Activated T-cell treated with anti-CD3 and anti-CD28 coated beads for 1 hour (primary cell): ENCODE results near the gene CACNA1E.

ENCODE experiments used
- DNase-seq: peaks from one replicate; pipeline ENCODE4 v3.0.0-alpha.2; 2020; ENCODE audit warnings: low read depth

Gene CACNA1E

GRCh38 chr1:181587870-181588438 is 104.6 kb downstream of the CACNA1E start:
- no peak for DNase-seq

- no peak for DNase-seq
Measured at GRCh38 chr1:181588631-181589030, 105.3 kb downstream of the CACNA1E start.

GRCh38 chr1:181592255-181592859 is 109.0 kb downstream of the CACNA1E start:
- no peak for DNase-seq

GRCh38 chr1:181593042-181593441 is 109.7 kb downstream of the CACNA1E start:
- DNase-seq, result no peak

- DNase-seq, result no peak
Measured at GRCh38 chr1:181594553-181594952, 111.2 kb downstream of the CACNA1E start.

- no peak for DNase-seq
Measured at GRCh38 chr1:181595234-181595633, 111.9 kb downstream of the CACNA1E start.

- no peak for DNase-seq
Measured at GRCh38 chr1:181601186-181601950, 118.1 kb downstream of the CACNA1E start.

GRCh38 chr1:181603735-181604410 is 120.6 kb downstream of the CACNA1E start:
- DNase-seq, result no peak

GRCh38 chr1:181604482-181605249 is 121.3 kb downstream of the CACNA1E start:
- DNase-seq, result no peak

GRCh38 chr1:181607524-181607923 is 124.2 kb downstream of the CACNA1E start:
- no peak for DNase-seq

GRCh38 chr1:181608386-181608785 is 125.1 kb downstream of the CACNA1E start:
- no peak for DNase-seq

GRCh38 chr1:181608948-181609347 is 125.6 kb downstream of the CACNA1E start:
- no peak for DNase-seq

- DNase-seq, result no peak
Measured at GRCh38 chr1:181612100-181612499, 128.8 kb downstream of the CACNA1E start.

- no peak for DNase-seq
Measured at GRCh38 chr1:181618559-181618958, 135.2 kb downstream of the CACNA1E start.

GRCh38 chr1:181620183-181620582 is 136.9 kb downstream of the CACNA1E start:
- DNase-seq, result no peak

- no peak for DNase-seq
Measured at GRCh38 chr1:181623850-181624249, 140.5 kb downstream of the CACNA1E start.

- no peak for DNase-seq
Measured at GRCh38 chr1:181626279-181626938, 143.1 kb downstream of the CACNA1E start.

GRCh38 chr1:181630398-181630797 is 147.1 kb downstream of the CACNA1E start:
- no peak for DNase-seq

GRCh38 chr1:181630838-181631237 is 147.5 kb downstream of the CACNA1E start:
- DNase-seq, result no peak

GRCh38 chr1:181632492-181632891 is 149.2 kb downstream of the CACNA1E start:
- DNase-seq, result no peak

GRCh38 chr1:181632960-181633359 is 149.6 kb downstream of the CACNA1E start:
- no peak for DNase-seq

GRCh38 chr1:181635110-181635509 is 151.8 kb downstream of the CACNA1E start:
- no peak for DNase-seq
